K562 (cell line): Measurements from ENCODE around the gene ZNF646. TPM values are rescaled to one million over a fixed set of nuclear protein-coding genes. Genes with fewer than 3 reads are reported as not detected.

Source experiments
- ATAC-seq: fragments of 200-7000 bp; cut with Tn5 transposase; 3 replicates; pipeline ENCODE4 v1.9.1; 2020; ENCODE audit warnings: moderate library complexity
- BruUV-seq: library from RNA; stranded (reverse); fragments of 400-500 nt; replicated peaks from 2 replicates; lab custom pipeline; 2021; lab: Mats Ljungman, UMichigan
- CTCF ChIA-PET: fragments of 300-600 bp; formaldehyde crosslinking; extraction: SDS; loops from one replicate; lab custom pipeline; 2021; ENCODE audit warnings: low intra/inter-chr PET ratio; lab: Yijun Ruan, JAX
- POLR2A ChIA-PET: fragments of 300-600, 350-650 bp; sonication (Branson Sonifier 250); formaldehyde crosslinking; extraction: SDS; loops from one replicate; lab custom pipeline; 2021; ENCODE audit warnings: antibody characterized with exemption, inconsistent platforms; lab: Yijun Ruan, JAX
- DNase-seq, 4 experiments: peaks; one replicate each; pipeline versions ENCODE4 v3.0.0 to v3.0.0-alpha.2; 2011 to 2018; ENCODE audit warnings: low spot score in 3 of 4, mixed read lengths in 3 of 4; ENCODE audit errors: extremely low read depth in 1 of 4
- FAIRE-seq: peaks from 2 replicates; lab custom pipeline; 2011; peaks lifted over from hg19 to GRCh38; lab: Jason Lieb, UNC
- H2AFZ ChIP-seq: 2 replicates; pipeline ENCODE4 v1.6.0; 2011; ENCODE audit warnings: low read depth, low read length, control low read depth, inconsistent platforms
- H3K27ac ChIP-seq: fragments of 200-600 bp; 3 replicates; pipeline ENCODE4 v1.8.0; 2011; ENCODE audit warnings: low read depth, mild to moderate bottlenecking, control low read depth, inconsistent platforms, low read length, moderate library complexity, mixed read lengths; ENCODE audit errors: extremely low read depth
- H3K27me3 ChIP-seq, 2 experiments: fragments of 300-600 bp in 1 of 2; 2 replicates in 1 of 2; 3 replicates in 1 of 2; pipeline versions ENCODE4 v1.6.0 to v1.8.0; 2011; ENCODE audit warnings: inconsistent platforms in 2 of 2, low read length in 2 of 2, mild to moderate bottlenecking in 1 of 2, mixed read lengths in 1 of 2, moderate library complexity in 1 of 2; ENCODE audit not compliant: control insufficient read depth in 2 of 2, insufficient read depth in 2 of 2
- H3K36me3 ChIP-seq: fragments of 300-600 bp; 3 replicates; pipeline ENCODE4 v1.8.0; 2011; ENCODE audit warnings: mild to moderate bottlenecking, low read length, inconsistent platforms; ENCODE audit not compliant: control insufficient read depth, insufficient read depth
- H3K4me1 ChIP-seq, 2 experiments: fragments of 200-600 bp in 1 of 2; replicated peaks in 1 of 2; 2 replicates in 1 of 2; 3 replicates in 1 of 2; pipeline versions ENCODE4 v1.5.1 to v1.8.0; 2011; ENCODE audit warnings: inconsistent platforms in 2 of 2, low read length in 2 of 2, mild to moderate bottlenecking in 1 of 2, mixed read lengths in 1 of 2, moderate library complexity in 1 of 2; ENCODE audit not compliant: control insufficient read depth in 2 of 2, insufficient read depth in 2 of 2
- H3K4me2 ChIP-seq: 2 replicates; pipeline ENCODE4 v1.6.1; 2011; ENCODE audit warnings: low read length, control low read depth, inconsistent platforms, mixed read lengths; ENCODE audit not compliant: insufficient read depth
- H3K4me3 ChIP-seq: fragments of 200-600 bp; sonication (generic), shearing (Covaris generic); 2 replicates; pipeline ENCODE4 v1.5.1; 2016; ENCODE audit warnings: control low read depth, inconsistent platforms
- H3K79me2 ChIP-seq: fragments of 200-600 bp; 3 replicates; pipeline ENCODE4 v1.8.0; 2011; ENCODE audit warnings: low read length, inconsistent platforms; ENCODE audit not compliant: control insufficient read depth, insufficient read depth
- H3K9ac ChIP-seq, 2 experiments: 2 replicates each; pipeline versions ENCODE4 v1.6.0 to v1.6.1; 2011; ENCODE audit warnings: low read depth in 2 of 2, low read length in 2 of 2, control low read depth in 1 of 2, inconsistent platforms in 1 of 2, mild to moderate bottlenecking in 1 of 2, mixed read lengths in 1 of 2; ENCODE audit not compliant: insufficient read depth in 1 of 2
- H3K9me1 ChIP-seq: one replicate; pipeline ENCODE4 v1.6.0; 2011; ENCODE audit warnings: inconsistent platforms, mild to moderate bottlenecking, low read length, moderate library complexity; ENCODE audit not compliant: control insufficient read depth, insufficient read depth
- H3K9me3 ChIP-seq: replicated peaks from 2 replicates; pipeline ENCODE4 v1.5.1; 2011; ENCODE audit warnings: low read depth, low read length, inconsistent platforms; ENCODE audit not compliant: control insufficient read depth, insufficient read depth
- H4K20me1 ChIP-seq: replicated peaks from 2 replicates; pipeline ENCODE4 v1.6.1; 2011; ENCODE audit warnings: low read length, inconsistent platforms, mixed read lengths; ENCODE audit not compliant: control insufficient read depth, insufficient read depth
- DMBX1 ChIP-seq: fragments of 250-450 bp; sonication (Bioruptor Pico); IDR thresholded peaks from 2 replicates; pipeline ENCODE4 v1.8.0; 2022; ENCODE audit warnings: inconsistent platforms, mild to moderate bottlenecking, moderate library complexity, borderline replicate concordance
- POLR2G ChIP-seq: fragments of 200-400 bp; formaldehyde crosslinking; IDR thresholded peaks from 2 replicates; pipeline ENCODE4 v1.6.1; 2017; ENCODE audit warnings: low read depth, mild to moderate bottlenecking, antibody characterized with exemption, low read length, moderate library complexity
- RBFOX2 ChIP-seq: fragments of 200-400 bp; formaldehyde crosslinking; IDR thresholded peaks from 2 replicates; pipeline ENCODE4 v1.6.1; 2017; ENCODE audit warnings: low read depth, mild to moderate bottlenecking, low read length, moderate library complexity
- RBM22 ChIP-seq: fragments of 200-400 bp; formaldehyde crosslinking; IDR thresholded peaks from 2 replicates; pipeline ENCODE4 v1.6.1; 2018; ENCODE audit warnings: low read length, low read depth; ENCODE audit not compliant: poor library complexity, severe bottlenecking
- ZC3H8 ChIP-seq: fragments of 450-650 bp; IDR thresholded peaks from 2 replicates; pipeline ENCODE4 v1.6.1; 2017
- WGBS: fragments of 100-300 bp; shearing (Covaris generic); methylation state at CpG from one replicate; pipeline ENCODE4 v1.1.6; 2016; ENCODE audit warnings: low coverage, mixed read lengths; ENCODE audit not compliant: insufficient coverage; ENCODE audit errors: missing lambda C conversion rate; 5-methylcytosine and 5-hydroxymethylcytosine counted together
- in situ Hi-C: fragments of 300-500 bp; cut with MboI; formaldehyde crosslinking; loops from 4 replicates; pipeline ENCODE4 v1.15.0; 2018; ENCODE audit warnings: inconsistent platforms, mixed read lengths
- intact Hi-C: fragments of 100-400 bp; cut with micrococcal nuclease; formaldehyde crosslinking; loops from 2 replicates; pipeline ENCODE4 v1.14.2; 2022
- polyA plus RNA-seq, 8 experiments: library from polyadenylated mRNA; depleted of rRNA in 4 of 8; stranded (reverse) in 5 of 8; unstranded in 3 of 8; fragments of >200 nt; fragmentation: Nextera tagmentation in 2 of 8; fragmentation: Illumina TruSeq in 1 of 8; extraction: Ambion mirVana in 2 of 8; extraction: Trizol in 1 of 8; gene quantifications; 2 replicates each; pipeline versions ENCODE4 v1.2.1 to v1.2.3, GENCODE V29; 2011 to 2014; ENCODE audit warnings: inconsistent platforms in 1 of 8, missing spikeins in 1 of 8
- total RNA-seq, 7 experiments: library from RNA; depleted of rRNA in 6 of 7; stranded (reverse); fragments of >200 nt in 6 of 7; fragmentation: Illumina TruSeq in 2 of 7; extraction: Trizol in 2 of 7; gene quantifications; 2 replicates each; pipeline versions ENCODE4 v1.2.1 to v1.2.3, GENCODE V29; 2011 to 2021; ENCODE audit warnings: low replicate concordance in 1 of 7

Gene ZNF646
- total and polyA plus RNA-seq, 9 of the 15 experiments (the other 6 are each of a cell fraction or from before 2014, with no cell fraction given) = 0.08 to 20.6 (median 8.0) TPM

- intact Hi-C loops (no loop called here), in situ Hi-C loops (no loop called here)
- POLR2A ChIA-PET = interaction anchor here (0.6 to 3.4 kb wide), 10 partner anchors 10 to 134 kb away, joined by 3 to 32 read pairs (median 3); partner anchors contain the start of genes KAT8, VKORC1, ZNF646 and ZNF668
- no peaks in the 10 kb centered on the region for H3K27me3 ChIP-seq
- no peak for ATAC-seq
- CTCF ChIA-PET = no interaction called here
- peak overlapping the region in 1 of 2 experiments; percentile 33; a peak in 1 of 4 replicates for H3K9ac ChIP-seq
- peaks cover 59% of the 10 kb centered on the region; the same call in 2 of the 3 replicates for H3K36me3 ChIP-seq
- H3K4me1 ChIP-seq = peaks cover 0 to 74% of the 10 kb centered on the region in 2 experiments; a peak in 3 of 5 replicates
- H3K4me2 ChIP-seq = no peak overlapping the region
- BruUV-seq = no TSS peak
- no peaks in the 10 kb centered on the region for H3K9me1 ChIP-seq
- H3K79me2 ChIP-seq = no peaks in the 10 kb centered on the region; the same call in 2 of the 3 replicates
- H2AFZ ChIP-seq = no peak overlapping the region
- no peak for DNase-seq
- no peak overlapping the region for H3K4me3 ChIP-seq
- H3K9me3 ChIP-seq = no peaks in the 10 kb centered on the region
- WGBS = 92% methylated on average over 15 of the region's 16 CpGs
- no peak overlapping the region for H3K27ac ChIP-seq
- 0 out of 2 replicates have a peak, but pooled peaks cover 5% of the 10 kb centered on the region for H4K20me1 ChIP-seq
- peak; percentile 44 for TF ChIP-seq RBM22
- peak; percentile 68 for TF ChIP-seq POLR2G
- no peak for TF ChIP-seq ZC3H8
- no peak for TF ChIP-seq DMBX1 (CRISPR knock-in tag)
- TF ChIP-seq RBFOX2 = peak; percentile 61
- no peak for FAIRE-seq
These were observed 10.5 kb downstream of the ZNF646 start for GRCh38 chr16:31084584-31085302.
